Measurements from ENCODE around the gene B3GALNT1. TPM values are rescaled to one million over a fixed set of nuclear protein-coding genes. Genes with fewer than 3 reads are reported as not detected.

The B3GALNT1 gene
- total and polyA plus RNA-seq, 4 donors = 52.8 to 101 (median 91.8) TPM

GRCh38 chr3:161084277-161084676 is 20.9 kb downstream of the B3GALNT1 start:
- no CpG with 5 or more reads among the region's 2 CpGs for WGBS (ENCODE audit: insufficient coverage)
- no peak overlapping the region for H3K4me3 ChIP-seq (ENCODE audit: low read depth, low read length)
- DNase-seq (ENCODE audit: low read depth in 4 of 6, low spot score in 6 of 6) = no peak
- no peak overlapping the region for H3K27ac ChIP-seq (ENCODE audit: low read depth, low read length)
- no peaks in the 10 kb centered on the region for H3K27me3 ChIP-seq (ENCODE audit: control insufficient read depth, insufficient read depth, low read length)
- no peaks in the 10 kb centered on the region for H3K4me1 ChIP-seq (ENCODE audit: control insufficient read depth, insufficient read depth, low read length)
- H3K36me3 ChIP-seq (ENCODE audit: control insufficient read depth, insufficient read depth, low read length) = peaks cover 8% of the 10 kb centered on the region
- H3K9me3 ChIP-seq (ENCODE audit: control insufficient read depth, insufficient read depth, low read length) = no peaks in the 10 kb centered on the region

GRCh38 chr3:161083131-161083530 is 22.0 kb downstream of the B3GALNT1 start:
- no peak for DNase-seq (ENCODE audit: low read depth in 4 of 6, low spot score in 6 of 6)
- no CpG with 5 or more reads among the region's 1 CpG for WGBS (ENCODE audit: insufficient coverage)
- H3K36me3 ChIP-seq (ENCODE audit: control insufficient read depth, insufficient read depth, low read length) = peaks cover 8% of the 10 kb centered on the region
- H3K4me1 ChIP-seq (ENCODE audit: control insufficient read depth, insufficient read depth, low read length) = no peaks in the 10 kb centered on the region
- no peaks in the 10 kb centered on the region for H3K9me3 ChIP-seq (ENCODE audit: control insufficient read depth, insufficient read depth, low read length)
- no peak overlapping the region for H3K4me3 ChIP-seq (ENCODE audit: low read depth, low read length)
- no peaks in the 10 kb centered on the region for H3K27me3 ChIP-seq (ENCODE audit: control insufficient read depth, insufficient read depth, low read length)
- no peak overlapping the region for H3K27ac ChIP-seq (ENCODE audit: low read depth, low read length)

DNA sequence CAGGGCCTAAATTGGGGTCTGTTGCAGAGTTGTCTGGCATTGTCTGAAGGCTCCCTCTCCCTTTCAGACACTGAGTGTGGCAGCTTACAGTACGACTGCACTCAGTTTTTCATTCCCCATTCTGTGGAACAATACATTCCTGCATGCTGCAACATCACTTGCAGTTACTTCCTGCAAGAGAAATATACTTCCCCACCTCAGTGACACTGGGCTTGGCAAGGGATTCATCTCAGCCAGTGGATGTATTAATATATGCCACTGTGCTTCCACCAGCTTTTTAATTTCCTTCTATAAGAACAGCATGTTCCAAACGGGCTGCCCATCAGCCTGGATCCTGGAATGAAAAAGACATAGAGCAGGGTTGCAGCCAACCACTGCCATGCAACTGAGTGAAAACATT is 23.1 kb downstream of the B3GALNT1 start:
- H3K4me1 ChIP-seq (ENCODE audit: control insufficient read depth, insufficient read depth, low read length) = no peaks in the 10 kb centered on the region
- H3K27me3 ChIP-seq (ENCODE audit: control insufficient read depth, insufficient read depth, low read length) = no peaks in the 10 kb centered on the region
- H3K9me3 ChIP-seq (ENCODE audit: control insufficient read depth, insufficient read depth, low read length) = no peaks in the 10 kb centered on the region
- DNase-seq (ENCODE audit: low read depth in 4 of 6, low spot score in 6 of 6) = no peak
- H3K4me3 ChIP-seq (ENCODE audit: low read depth, low read length) = no peak overlapping the region
- no peak overlapping the region for H3K27ac ChIP-seq (ENCODE audit: low read depth, low read length)
- 40% methylated on average over 1 of the region's 2 CpGs for WGBS (ENCODE audit: insufficient coverage)
- peaks cover 8% of the 10 kb centered on the region for H3K36me3 ChIP-seq (ENCODE audit: control insufficient read depth, insufficient read depth, low read length)

GRCh38 chr3:161081633-161082032 is 23.5 kb downstream of the B3GALNT1 start:
- H3K9me3 ChIP-seq (ENCODE audit: control insufficient read depth, insufficient read depth, low read length) = no peaks in the 10 kb centered on the region
- no peak overlapping the region for H3K27ac ChIP-seq (ENCODE audit: low read depth, low read length)
- H3K27me3 ChIP-seq (ENCODE audit: control insufficient read depth, insufficient read depth, low read length) = no peaks in the 10 kb centered on the region
- 81% methylated on average over 3 of the region's 4 CpGs for WGBS (ENCODE audit: insufficient coverage)
- H3K4me3 ChIP-seq (ENCODE audit: low read depth, low read length) = no peak overlapping the region
- H3K4me1 ChIP-seq (ENCODE audit: control insufficient read depth, insufficient read depth, low read length) = no peaks in the 10 kb centered on the region
- DNase-seq (ENCODE audit: low read depth in 4 of 6, low spot score in 6 of 6) = no peak
- peaks cover 8% of the 10 kb centered on the region for H3K36me3 ChIP-seq (ENCODE audit: control insufficient read depth, insufficient read depth, low read length)

GRCh38 chr3:161073181-161073580 is 32.0 kb downstream of the B3GALNT1 start:
- no peak for DNase-seq (ENCODE audit: low read depth in 4 of 6, low spot score in 6 of 6)
- Histone ChIP-seq H3K4me1 (ENCODE audit: control insufficient read depth, insufficient read depth, low read length) (peaks cover 7% of the 10 kb centered on the region), H3K9me3 (ENCODE audit: control insufficient read depth, insufficient read depth, low read length) (no peaks in the 10 kb centered on the region), H3K27ac (ENCODE audit: low read depth, low read length) (no peak overlapping the region), H3K4me3 (ENCODE audit: low read depth, low read length) (no peak overlapping the region), H3K27me3 (ENCODE audit: control insufficient read depth, insufficient read depth, low read length) (no peaks in the 10 kb centered on the region), H3K36me3 (ENCODE audit: control insufficient read depth, insufficient read depth, low read length) (no peaks in the 10 kb centered on the region)
- WGBS (ENCODE audit: insufficient coverage) = no CpG with 5 or more reads among the region's 1 CpG

DNA sequence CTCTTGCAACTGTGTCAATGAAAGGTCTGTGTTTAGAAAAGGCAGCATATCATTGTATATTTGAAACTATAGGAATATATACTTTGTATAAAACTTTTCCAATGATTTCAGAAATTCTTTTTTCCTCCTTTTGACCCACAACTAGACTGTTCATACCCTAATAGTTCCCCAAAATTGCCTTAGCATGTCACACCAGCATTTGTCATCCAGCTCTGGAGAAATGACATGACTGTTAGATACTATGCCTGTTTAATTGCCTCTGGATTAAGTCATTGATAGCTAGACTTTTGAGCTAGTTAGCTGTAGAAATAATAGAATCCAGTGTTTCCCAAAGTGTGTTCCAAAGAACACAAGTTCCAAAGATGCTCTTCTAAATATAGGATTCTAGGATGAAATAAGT is 32.4 kb downstream of the B3GALNT1 start:
- H3K9me3 ChIP-seq (ENCODE audit: control insufficient read depth, insufficient read depth, low read length) = no peaks in the 10 kb centered on the region
- DNase-seq (ENCODE audit: low read depth in 4 of 6, low spot score in 6 of 6) = no peak
- H3K27ac ChIP-seq (ENCODE audit: low read depth, low read length) = no peak overlapping the region
- no peak overlapping the region for H3K4me3 ChIP-seq (ENCODE audit: low read depth, low read length)
- peaks cover 7% of the 10 kb centered on the region for H3K4me1 ChIP-seq (ENCODE audit: control insufficient read depth, insufficient read depth, low read length)
- H3K36me3 ChIP-seq (ENCODE audit: control insufficient read depth, insufficient read depth, low read length) = no peaks in the 10 kb centered on the region
- no peaks in the 10 kb centered on the region for H3K27me3 ChIP-seq (ENCODE audit: control insufficient read depth, insufficient read depth, low read length)

- DNase-seq (ENCODE audit: low read depth in 4 of 6, low spot score in 6 of 6) = no peak
- no peaks in the 10 kb centered on the region for H3K27me3 ChIP-seq (ENCODE audit: control insufficient read depth, insufficient read depth, low read length)
- no peak overlapping the region for H3K27ac ChIP-seq (ENCODE audit: low read depth, low read length)
- H3K4me1 ChIP-seq (ENCODE audit: control insufficient read depth, insufficient read depth, low read length) = peaks cover 7% of the 10 kb centered on the region
- no peaks in the 10 kb centered on the region for H3K9me3 ChIP-seq (ENCODE audit: control insufficient read depth, insufficient read depth, low read length)
- no peak overlapping the region for H3K4me3 ChIP-seq (ENCODE audit: low read depth, low read length)
- no CpG with 5 or more reads among the region's 1 CpG for WGBS (ENCODE audit: insufficient coverage)
- H3K36me3 ChIP-seq (ENCODE audit: control insufficient read depth, insufficient read depth, low read length) = no peaks in the 10 kb centered on the region
Observed at GRCh38 chr3:161072211-161072621, 32.9 kb downstream of the B3GALNT1 start.

GRCh38 chr3:161070980-161071663 is 34.0 kb downstream of the B3GALNT1 start:
- Histone ChIP-seq H3K36me3 (ENCODE audit: control insufficient read depth, insufficient read depth, low read length) (no peaks in the 10 kb centered on the region), H3K4me3 (ENCODE audit: low read depth, low read length) (no peak overlapping the region), H3K4me1 (ENCODE audit: control insufficient read depth, insufficient read depth, low read length) (peaks cover 7% of the 10 kb centered on the region), H3K9me3 (ENCODE audit: control insufficient read depth, insufficient read depth, low read length) (no peaks in the 10 kb centered on the region), H3K27me3 (ENCODE audit: control insufficient read depth, insufficient read depth, low read length) (no peaks in the 10 kb centered on the region), H3K27ac (ENCODE audit: low read depth, low read length) (no peak overlapping the region)
- no CpG with 5 or more reads among the region's 6 CpGs for WGBS (ENCODE audit: insufficient coverage)
- DNase-seq (ENCODE audit: low read depth in 4 of 6, low spot score in 6 of 6) = no peak

DNA sequence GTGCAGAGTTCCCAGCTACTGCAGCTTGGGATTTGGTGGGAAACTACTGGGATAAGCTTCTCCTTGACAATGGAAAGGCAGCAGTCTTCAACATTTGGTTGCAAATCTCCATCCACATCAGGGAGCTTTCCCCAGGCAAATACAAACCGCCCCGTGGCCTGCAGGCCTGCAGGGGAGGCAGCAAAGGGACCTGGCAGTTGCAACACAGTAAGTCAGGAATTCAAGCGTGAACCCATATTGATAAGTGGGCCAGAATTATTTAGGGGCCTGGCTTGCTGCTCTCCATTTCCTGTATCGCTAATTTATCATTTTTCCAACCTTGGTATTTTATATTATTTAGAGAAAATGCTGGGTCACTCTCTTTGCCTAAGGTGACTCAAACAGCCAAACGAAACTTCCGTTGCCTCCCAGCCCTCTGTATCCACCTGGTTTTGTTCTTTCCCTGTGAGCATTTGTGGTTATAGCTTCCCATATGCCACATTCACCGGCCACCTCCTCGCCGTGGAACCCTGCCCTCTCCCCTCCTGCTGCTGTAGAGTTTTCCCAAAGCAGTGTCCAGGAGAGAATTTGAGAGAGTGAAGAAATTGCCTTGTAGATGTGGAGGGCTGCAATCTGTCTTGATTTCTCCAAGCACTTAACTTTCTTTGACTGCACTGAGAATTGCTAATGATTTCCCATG is 34.8 kb downstream of the B3GALNT1 start:
- WGBS (ENCODE audit: insufficient coverage) = 79% methylated on average over 4 of the region's 9 CpGs
- no peaks in the 10 kb centered on the region for H3K9me3 ChIP-seq (ENCODE audit: control insufficient read depth, insufficient read depth, low read length)
- DNase-seq (ENCODE audit: low read depth in 4 of 6, low spot score in 6 of 6) = no peak
- H3K27me3 ChIP-seq (ENCODE audit: control insufficient read depth, insufficient read depth, low read length) = no peaks in the 10 kb centered on the region
- H3K4me3 ChIP-seq (ENCODE audit: low read depth, low read length) = no peak overlapping the region
- H3K36me3 ChIP-seq (ENCODE audit: control insufficient read depth, insufficient read depth, low read length) = no peaks in the 10 kb centered on the region
- H3K27ac ChIP-seq (ENCODE audit: low read depth, low read length) = no peak overlapping the region
- H3K4me1 ChIP-seq (ENCODE audit: control insufficient read depth, insufficient read depth, low read length) = peaks cover 7% of the 10 kb centered on the region
